ACC112 (cell line): ENCODE results near the gene SDCBP2.
"Not testable (repeated sequence)": the region's sequence is repeated elsewhere in the genome, so short reads cannot be mapped to it uniquely, and the experiment has no call there.

Experiments
- H2AFZ ChIP-seq: fragments of 200-600 bp; sonication (generic); one replicate; pipeline ENCODE4 v1.6.0; 2017; ENCODE audit warnings: antibody characterized with exemption, low read length; ENCODE audit not compliant: unreplicated experiment
- H3K27ac ChIP-seq: fragments of 200-600 bp; sonication (generic); 2 replicates; pipeline ENCODE4 v1.5.1; 2014; ENCODE audit warnings: low read depth, mild to moderate bottlenecking, antibody characterized with exemption, low read length, moderate library complexity
- H3K27me3 ChIP-seq: fragments of 200-600 bp; sonication (generic); 2 replicates; pipeline ENCODE4 v1.6.1; 2014; ENCODE audit warnings: mild to moderate bottlenecking, antibody characterized with exemption, low read length, moderate library complexity, mixed read lengths; ENCODE audit not compliant: insufficient read depth
- H3K36me3 ChIP-seq: fragments of 200-600 bp; sonication (generic); 2 replicates; pipeline ENCODE4 v1.6.1; 2016; ENCODE audit warnings: mild to moderate bottlenecking, antibody characterized with exemption, low read length, moderate library complexity, mixed read lengths; ENCODE audit not compliant: insufficient read depth
- H3K4me1 ChIP-seq: fragments of 200-600 bp; sonication (generic); one replicate; pipeline ENCODE4 v1.6.1; 2016; ENCODE audit warnings: low read length, mixed read lengths; ENCODE audit not compliant: insufficient read depth, unreplicated experiment, control insufficient read depth
- H3K4me3 ChIP-seq: fragments of 200-600 bp; sonication (generic); 2 replicates; pipeline ENCODE4 v1.5.1; 2014; ENCODE audit warnings: mild to moderate bottlenecking, low read depth, low read length
- H3K79me2 ChIP-seq: fragments of 200-600 bp; sonication (generic); one replicate; pipeline ENCODE4 v1.6.0; 2016; ENCODE audit warnings: low read length; ENCODE audit not compliant: control insufficient read depth, unreplicated experiment, insufficient read depth

The SDCBP2 gene

GRCh38 chr20:1357921-1358671 is 29.2 kb upstream of the SDCBP2 start:
- Histone ChIP-seq H3K4me1 (no peaks in the 10 kb centered on the region), H3K27me3 (no peaks in the 10 kb centered on the region), H3K27ac (no peak overlapping the region), H3K36me3 (peaks cover 42% of the 10 kb centered on the region), H3K79me2 (peaks cover 9% of the 10 kb centered on the region), H3K4me3 (no peak overlapping the region), H2AFZ (no peak overlapping the region)

GRCh38 chr20:1353956-1354355 is 25.0 kb upstream of the SDCBP2 start:
- H3K79me2 ChIP-seq = peaks cover 7% of the 10 kb centered on the region
- H3K27ac ChIP-seq = no peak overlapping the region
- no peaks in the 10 kb centered on the region for H3K27me3 ChIP-seq
- peaks cover 37% of the 10 kb centered on the region for H3K36me3 ChIP-seq
- H3K4me1 ChIP-seq = no peaks in the 10 kb centered on the region
- H3K4me3 ChIP-seq = no peak overlapping the region
- no peak overlapping the region for H2AFZ ChIP-seq

- Histone ChIP-seq H3K79me2 (peaks cover 4% of the 10 kb centered on the region), H3K4me3 (no peak overlapping the region), H3K4me1 (peaks cover 37% of the 10 kb centered on the region), H2AFZ (no peak overlapping the region), H3K36me3 (peaks cover 17% of the 10 kb centered on the region), H3K27ac (no peak overlapping the region), H3K27me3 (no peaks in the 10 kb centered on the region)
These were observed 17.5 kb upstream of the SDCBP2 start for GRCh38 chr20:1346315-1346969.

- Histone ChIP-seq H3K27ac (no peak overlapping the region), H3K79me2 (peaks cover 4% of the 10 kb centered on the region)
These were observed 16.8 kb upstream of the SDCBP2 start for GRCh38 chr20:1345756-1346093.

GRCh38 chr20:1345030-1345755 is 16.3 kb upstream of the SDCBP2 start:
- peak overlapping the region; percentile 91 for H3K27ac ChIP-seq
- H2AFZ ChIP-seq = no peak overlapping the region
- peaks cover 4% of the 10 kb centered on the region for H3K79me2 ChIP-seq
- H3K4me3 ChIP-seq = no peak overlapping the region
- H3K36me3 ChIP-seq = peaks cover 10% of the 10 kb centered on the region
- H3K27me3 ChIP-seq = no peaks in the 10 kb centered on the region
- H3K4me1 ChIP-seq = peaks cover 40% of the 10 kb centered on the region

More at GRCh38 chr20:1345756-1346093, 16.8 kb upstream of the SDCBP2 start:
- Histone ChIP-seq H3K4me1 (peaks cover 40% of the 10 kb centered on the region), H3K36me3 (peaks cover 13% of the 10 kb centered on the region), H3K27me3 (no peaks in the 10 kb centered on the region), H2AFZ (no peak overlapping the region), H3K4me3 (no peak overlapping the region)

GRCh38 chr20:1343446-1344124 is 14.6 kb upstream of the SDCBP2 start:
- Histone ChIP-seq H3K4me1 (peaks cover 40% of the 10 kb centered on the region), H3K27ac (peak overlapping the region; percentile 91), H3K4me3 (peak overlapping the region; percentile 40), H3K36me3 (peaks cover 10% of the 10 kb centered on the region)
- not testable (repeated sequence) for H3K27me3 ChIP-seq, H3K79me2 ChIP-seq, H2AFZ ChIP-seq

GRCh38 chr20:1341561-1342265 is 12.8 kb upstream of the SDCBP2 start:
- Histone ChIP-seq H3K27me3 (no peaks in the 10 kb centered on the region), H2AFZ (no peak overlapping the region), H3K27ac (peak overlapping the region; percentile 91), H3K4me1 (peaks cover 47% of the 10 kb centered on the region), H3K36me3 (peaks cover 3% of the 10 kb centered on the region), H3K4me3 (no peak overlapping the region), H3K79me2 (no peaks in the 10 kb centered on the region)

GRCh38 chr20:1338801-1339200 is 9.9 kb upstream of the SDCBP2 start:
- Histone ChIP-seq H3K79me2 (peaks cover 3% of the 10 kb centered on the region), H3K4me3 (no peak overlapping the region), H3K27me3 (no peaks in the 10 kb centered on the region), H2AFZ (no peak overlapping the region), H3K27ac (no peak overlapping the region), H3K4me1 (peaks cover 52% of the 10 kb centered on the region), H3K36me3 (no peaks in the 10 kb centered on the region)

- peaks cover 45% of the 10 kb centered on the region for H3K4me1 ChIP-seq
- no peak overlapping the region for H3K4me3 ChIP-seq
- H2AFZ ChIP-seq = no peak overlapping the region
- H3K36me3 ChIP-seq = no peaks in the 10 kb centered on the region
- H3K27me3 ChIP-seq = no peaks in the 10 kb centered on the region
- H3K79me2 ChIP-seq = peaks cover 3% of the 10 kb centered on the region
- H3K27ac ChIP-seq = no peak overlapping the region
These were observed 9.2 kb upstream of the SDCBP2 start for GRCh38 chr20:1338096-1338495.

GRCh38 chr20:1337441-1337840 is 8.5 kb upstream of the SDCBP2 start:
- Histone ChIP-seq H3K79me2 (peaks cover 8% of the 10 kb centered on the region), H3K36me3 (no peaks in the 10 kb centered on the region; the same call in 1 of the 2 replicates), H3K4me1 (peaks cover 39% of the 10 kb centered on the region), H2AFZ (no peak overlapping the region), H3K4me3 (no peak overlapping the region), H3K27ac (peak overlapping the region; percentile 40), H3K27me3 (no peaks in the 10 kb centered on the region)
